OCI-LY1 (cell line): ENCODE results near the gene KHDRBS1.

Source experiments
- CTCF ChIP-seq: fragments of 200-600 bp; sonication (generic), shearing (Covaris generic); IDR thresholded peaks from 2 replicates; pipeline ENCODE4 v1.5.1; 2017; ENCODE audit warnings: mild to moderate bottlenecking, antibody characterized with exemption, low read length, moderate library complexity, mixed read lengths
- EZH2 ChIP-seq: fragments of 200-600 bp; sonication (generic), shearing (Covaris generic); IDR thresholded peaks from 2 replicates; pipeline ENCODE4 v1.8.0; 2017; ENCODE audit warnings: borderline replicate concordance, mixed run types, mild to moderate bottlenecking, antibody characterized with exemption, low read length, moderate library complexity, mixed read lengths

- TF ChIP-seq CTCF (no peak), EZH2 (no peak)
Observed at GRCh38 chr1:32047701-32048100, 34.0 kb downstream of the KHDRBS1 start.
